Stimulated activated CD4-positive, alpha-beta T cell treated with anti-CD3 and anti-CD28 coated beads, Interleukin-2, amount 100 ng/mL, for 4 hours (primary cell): ENCODE measurements around the gene CACNA2D3.
"Not testable (repeated sequence)": the region's sequence is repeated elsewhere in the genome, so short reads cannot be mapped to it uniquely, and the experiment has no call there.

Source experiments
- DNase-seq: peaks from one replicate; pipeline ENCODE4 v3.0.0-alpha.2; 2020; ENCODE audit warnings: low read depth

Gene CACNA2D3

GRCh38 chr3:54122324-54123002 is at the start of gene CACNA2D3:
Gene CACNA2D3 (plus strand): TSS chr3:54122552.
- DNase-seq = no peak

GRCh38 chr3:54073386-54073785 is 49.0 kb upstream of the CACNA2D3 start:
- DNase-seq = no peak

GRCh38 chr3:54079314-54079713 is 43.0 kb upstream of the CACNA2D3 start:
- no peak for DNase-seq

- DNase-seq = no peak
Observed at GRCh38 chr3:54079730-54080325, 42.5 kb upstream of the CACNA2D3 start.

DNA sequence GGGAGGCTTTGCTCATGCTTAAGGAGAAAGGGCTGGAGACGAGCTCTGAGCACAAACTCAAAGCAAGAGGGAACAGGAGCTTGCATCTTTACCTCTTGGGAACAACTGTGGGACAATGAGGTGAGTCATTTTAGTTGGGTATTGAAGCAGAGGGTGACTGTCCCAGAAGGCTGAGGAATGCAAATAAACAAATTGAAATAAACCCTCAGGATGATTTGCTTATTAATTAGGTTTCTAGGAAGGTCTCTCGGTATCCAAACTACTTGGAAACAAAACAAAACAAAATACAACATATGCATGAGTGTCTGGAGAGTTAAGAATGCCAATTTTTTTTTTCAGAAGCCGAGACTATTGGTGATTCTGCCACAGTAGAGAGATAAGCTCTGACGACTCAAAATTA is 38.4 kb upstream of the CACNA2D3 start:
- no peak for DNase-seq

DNA sequence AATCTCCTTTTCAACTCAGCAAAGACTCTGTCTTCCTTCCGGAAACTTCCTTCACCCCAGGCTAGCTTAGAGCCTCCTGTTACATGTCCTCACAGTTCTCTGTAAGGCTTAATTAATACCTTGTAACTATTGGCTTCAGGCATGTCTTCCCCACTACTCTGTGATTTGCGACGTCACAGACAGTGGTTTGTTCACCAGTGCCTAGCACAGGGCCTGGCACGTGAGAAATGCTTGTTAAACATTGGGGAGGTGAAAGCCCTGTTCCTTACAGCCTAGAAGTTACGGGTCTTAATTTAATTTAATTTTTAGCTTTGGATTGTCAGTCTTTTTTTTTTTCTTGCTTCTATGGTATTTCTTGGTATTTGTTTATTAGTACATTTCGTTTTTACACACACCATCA is 36.4 kb upstream of the CACNA2D3 start:
- DNase-seq = no peak

GRCh38 chr3:54086652-54087405 is 35.5 kb upstream of the CACNA2D3 start:
- DNase-seq = no peak

- no peak for DNase-seq
Observed at GRCh38 chr3:54087581-54088410, 34.6 kb upstream of the CACNA2D3 start.

GRCh38 chr3:54093491-54094248 is 28.7 kb upstream of the CACNA2D3 start:
- DNase-seq = no peak

- no peak for DNase-seq
Observed at GRCh38 chr3:54094926-54095325, 27.4 kb upstream of the CACNA2D3 start.

- no peak for DNase-seq
Observed at GRCh38 chr3:54099381-54099780, 23.0 kb upstream of the CACNA2D3 start.

GRCh38 chr3:54104084-54104483 is 18.3 kb upstream of the CACNA2D3 start:
- DNase-seq = no peak

GRCh38 chr3:54116129-54116528 is 6.2 kb upstream of the CACNA2D3 start:
- DNase-seq = not testable (repeated sequence)

DNA sequence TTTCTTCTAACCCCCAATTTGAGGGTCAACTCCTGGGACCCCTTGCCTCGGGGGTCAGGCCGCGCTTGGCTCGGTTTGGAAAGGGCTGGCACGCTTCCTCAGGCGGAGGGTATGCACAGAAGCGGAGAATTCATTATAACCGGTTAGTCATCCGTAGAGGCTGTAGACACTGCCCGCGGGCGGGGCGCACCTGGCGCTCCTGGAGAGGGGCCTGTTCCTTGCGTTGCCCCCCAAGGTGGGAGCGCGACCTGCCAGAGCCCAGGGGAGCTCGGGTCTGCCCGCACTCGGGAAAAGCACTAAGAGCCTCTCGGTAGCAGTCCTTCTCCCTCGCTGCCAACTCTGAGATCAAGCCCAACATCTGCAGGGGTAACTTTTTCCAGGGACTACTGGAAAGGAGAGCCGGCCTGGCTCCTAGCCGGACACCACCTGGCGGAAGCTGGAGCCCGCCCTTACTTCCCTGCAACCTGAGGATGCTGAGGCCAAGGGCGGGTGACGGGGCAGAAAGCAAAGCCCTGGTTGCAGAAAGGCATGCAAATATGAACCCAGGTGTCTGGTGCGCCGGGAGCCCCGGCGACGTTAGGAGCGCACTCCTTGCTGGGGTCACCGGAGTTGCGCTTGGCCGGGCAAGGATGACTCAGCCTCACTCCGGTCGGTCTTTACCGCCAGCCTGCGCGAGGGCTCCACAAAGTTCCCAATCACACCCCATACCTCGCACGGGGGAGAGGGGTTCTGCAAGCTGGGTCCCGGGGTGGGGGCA is 1.5 kb upstream of the CACNA2D3 start:
- DNase-seq = no peak

GRCh38 chr3:54121414-54122323 is 683 bp upstream of the CACNA2D3 start:
- no peak for DNase-seq

- DNase-seq = no peak
Observed at GRCh38 chr3:54123003-54123775, 837 bp downstream of the CACNA2D3 start.

DNA sequence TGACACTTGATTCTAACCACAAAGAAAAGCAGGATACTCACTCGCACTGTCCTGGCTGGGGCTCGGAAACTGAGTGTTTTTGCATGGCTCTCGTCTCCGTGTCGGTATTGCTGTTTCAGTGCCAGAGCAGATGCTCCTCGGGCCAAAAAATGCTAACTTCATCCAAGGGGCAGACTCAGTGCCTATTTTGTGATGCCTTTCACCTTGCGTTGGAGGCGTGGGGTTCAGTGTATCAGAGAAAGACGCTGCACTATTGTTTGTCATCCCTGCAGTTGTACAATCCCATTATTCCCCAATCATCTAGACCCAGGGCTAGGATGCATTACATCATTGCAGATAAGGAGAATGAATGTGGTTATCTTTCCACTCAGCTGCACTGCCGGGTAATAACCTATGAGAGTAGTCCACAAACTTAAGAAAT is 1.4 kb downstream of the CACNA2D3 start:
- no peak for DNase-seq

DNA sequence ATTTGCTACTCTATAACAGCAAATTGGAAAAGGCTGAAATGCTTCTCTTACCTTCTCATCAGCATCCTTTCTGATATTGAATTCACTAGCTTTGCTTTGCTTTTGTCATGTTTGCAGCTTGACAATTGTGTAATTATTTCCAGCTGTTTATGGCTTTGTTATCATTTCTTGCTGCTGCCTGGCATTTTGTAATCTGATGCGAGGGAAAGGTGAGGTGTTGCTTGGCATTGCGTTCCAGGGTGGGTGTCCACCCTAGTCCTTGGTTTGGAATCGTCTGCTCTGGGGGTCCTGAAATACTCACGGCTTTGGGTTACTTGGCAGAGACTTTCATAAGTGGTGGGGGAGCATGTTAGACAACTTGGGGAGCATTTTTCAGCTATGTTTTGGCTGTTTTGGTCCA is 2.9 kb downstream of the CACNA2D3 start:
- no peak for DNase-seq

GRCh38 chr3:54126551-54126950 is 4.2 kb downstream of the CACNA2D3 start:
- no peak for DNase-seq
